Adipose tissue (tissue), 3 donors: ENCODE results near the gene PRDX3. TPM values are rescaled to one million over a fixed set of nuclear protein-coding genes. Genes with fewer than 3 reads are reported as not detected.
"Not testable (repeated sequence)": the region's sequence is repeated elsewhere in the genome, so short reads cannot be mapped to it uniquely, and the experiment has no call there.

Experiments used
- H3K27ac ChIP-seq: one replicate; pipeline ENCODE4 v1.5.1; 2013; ENCODE audit warnings: low read depth, low read length
- WGBS, 3 donors: extraction: QIAGEN DNeasy Blood & Tissue Kit; methylation state at CpG; one replicate each; pipeline ENCODE4 v1.1.7; 2013; 5-methylcytosine and 5-hydroxymethylcytosine counted together
- polyA plus RNA-seq, 3 donors: library from polyadenylated mRNA; stranded (reverse); fragments of 200-250 nt; gene quantifications; one replicate each; pipeline ENCODE4 v1.2.3, GENCODE V29; 2013
- donor health status: healthy with polysubstance abuse.
- donor health status: Bipolar disorder and iron deficiency.
- donor health status: healthy.

PRDX3 gene
- polyA plus RNA-seq, 3 donors: 63.1 to 188 (median 183) TPM

DNA sequence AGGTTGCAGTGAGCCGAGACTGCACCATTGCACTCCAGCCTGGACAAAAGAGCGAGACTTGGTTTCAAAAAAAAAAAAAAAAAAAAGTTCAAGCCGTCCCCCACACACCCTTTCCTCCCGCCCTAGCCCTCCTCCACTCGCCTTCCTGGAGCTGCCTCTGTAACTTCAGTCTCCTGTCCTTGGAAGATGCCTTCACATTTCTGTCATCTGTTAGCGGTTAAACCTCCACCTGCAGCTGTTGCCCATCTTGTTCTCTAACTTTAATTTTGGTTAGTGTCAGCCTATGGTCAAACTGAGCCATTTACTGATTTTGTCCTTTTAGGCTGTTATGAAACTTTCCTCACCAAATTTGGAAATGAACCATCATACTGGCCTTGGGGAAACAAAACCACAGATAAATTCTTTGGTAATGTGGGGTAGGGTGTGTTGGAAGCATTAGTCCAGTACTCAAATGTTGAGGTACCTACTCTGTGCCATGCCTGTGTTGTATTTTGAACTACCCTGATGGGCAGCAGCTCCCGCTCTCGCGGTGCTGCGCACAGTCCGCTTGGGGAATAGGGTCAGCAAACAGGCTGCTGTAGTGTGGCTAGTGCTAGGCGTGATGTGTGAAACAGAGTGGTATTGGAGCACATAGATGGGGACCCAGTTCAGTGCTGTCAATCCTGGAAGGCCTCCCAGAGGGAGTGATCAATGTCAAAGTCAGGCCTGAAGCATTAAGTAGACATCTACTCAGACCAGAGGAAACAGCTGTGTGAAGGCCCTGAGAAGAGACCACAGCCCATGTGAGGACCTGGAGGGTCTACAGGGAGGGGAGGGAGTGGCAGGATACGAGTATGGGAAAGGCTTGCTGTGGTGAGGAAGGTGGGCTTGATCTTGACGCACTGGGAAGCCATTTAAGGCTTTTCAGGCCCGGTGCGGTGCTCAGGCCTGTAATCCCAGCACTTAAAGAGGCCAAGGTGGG is 40.0 kb downstream of the PRDX3 start:
- H3K27ac ChIP-seq: no peak overlapping the region
- 87 to 94% (median 88%) methylated on average over 16 of the region's 16 CpGs for WGBS, 3 donors

DNA sequence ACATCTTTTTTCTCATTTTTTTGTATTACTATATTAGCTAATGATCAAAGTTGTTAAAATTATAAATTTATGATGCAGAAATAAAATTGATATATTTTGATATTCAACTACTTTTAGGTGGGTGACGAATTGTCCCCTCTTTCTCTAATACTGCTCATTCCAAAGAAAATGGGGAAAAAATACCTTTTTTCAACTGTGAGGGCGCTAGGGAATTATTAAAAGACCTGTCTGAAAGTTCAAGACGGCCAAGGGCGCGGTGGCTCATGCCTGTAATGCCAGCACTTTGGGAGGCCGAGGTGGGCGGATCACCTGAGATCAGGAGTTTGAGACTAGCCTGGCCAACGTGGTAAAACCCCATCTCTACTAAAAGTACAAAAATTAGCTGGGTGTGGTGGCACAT is 40.7 kb downstream of the PRDX3 start:
- H3K27ac ChIP-seq: not testable (repeated sequence)
- WGBS, 3 donors: 81 to 82% (median 82%) methylated on average over 8 of the region's 8 CpGs

DNA sequence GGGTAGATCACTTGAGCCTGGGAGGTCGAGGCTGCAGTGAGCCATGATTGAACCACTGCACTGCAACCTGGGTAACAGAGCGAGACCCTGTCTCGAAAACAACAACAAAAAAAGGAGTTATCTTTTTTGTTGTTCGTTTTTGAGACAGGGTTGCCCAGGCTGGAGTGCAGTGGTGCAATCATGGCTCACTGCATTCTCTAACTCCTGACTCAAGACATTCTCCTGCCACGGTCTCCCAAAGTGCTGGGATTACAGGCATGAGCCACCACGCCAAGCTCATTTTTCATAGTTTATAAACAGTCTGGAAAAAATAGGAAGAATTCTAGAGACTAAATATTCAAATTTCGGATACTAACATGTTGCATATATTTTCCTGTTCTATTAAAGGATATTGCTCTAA is 42.5 kb downstream of the PRDX3 start:
- WGBS, 3 donors: 70 to 90% (median 75%) methylated on average over 7 of the region's 7 CpGs
- H3K27ac ChIP-seq: no peak overlapping the region

DNA sequence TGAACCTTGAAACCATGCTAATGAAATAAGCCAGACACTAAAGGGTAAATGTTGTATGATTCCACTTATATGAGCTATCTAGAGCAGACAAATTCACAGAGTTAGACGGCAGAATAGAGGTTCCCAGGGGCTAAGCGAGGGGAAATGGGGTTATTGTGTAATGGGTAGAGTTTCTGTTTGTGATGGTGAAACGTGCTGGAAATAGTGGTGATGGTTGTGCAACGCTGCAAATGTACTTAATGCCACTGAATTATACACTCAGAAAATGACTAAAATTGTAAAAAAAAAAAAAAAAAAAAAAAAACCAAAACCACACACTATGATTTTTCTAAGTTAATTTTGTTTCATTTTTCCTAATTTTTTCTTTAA is 43.1 kb downstream of the PRDX3 start:
- H3K27ac ChIP-seq: no peak overlapping the region
- WGBS, 3 donors: 40 to 72% (median 46%) methylated on average over 4 of the region's 4 CpGs

DNA sequence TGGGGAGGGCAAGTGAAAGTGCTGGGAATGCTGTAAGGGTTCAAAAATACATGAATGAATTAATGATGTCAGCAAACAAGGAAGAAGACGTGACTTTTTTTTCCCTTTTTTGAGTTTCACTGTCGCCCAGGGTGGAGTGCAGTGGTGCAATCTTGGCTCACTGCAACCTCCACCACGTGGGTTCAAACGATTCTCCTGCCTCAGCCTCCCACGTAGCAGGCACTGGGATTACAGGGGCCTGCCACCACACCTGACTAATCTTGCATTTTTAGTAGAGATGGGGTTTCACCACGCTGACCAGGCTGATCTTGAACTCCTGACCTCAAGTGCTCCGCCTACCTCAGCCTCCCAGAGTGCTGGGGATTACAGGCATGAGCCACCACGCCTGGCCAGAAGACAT is 44.7 kb downstream of the PRDX3 start:
- WGBS, 3 donors: 68 to 86% (median 73%) methylated on average over 8 of the region's 8 CpGs
- no peak overlapping the region for H3K27ac ChIP-seq

DNA sequence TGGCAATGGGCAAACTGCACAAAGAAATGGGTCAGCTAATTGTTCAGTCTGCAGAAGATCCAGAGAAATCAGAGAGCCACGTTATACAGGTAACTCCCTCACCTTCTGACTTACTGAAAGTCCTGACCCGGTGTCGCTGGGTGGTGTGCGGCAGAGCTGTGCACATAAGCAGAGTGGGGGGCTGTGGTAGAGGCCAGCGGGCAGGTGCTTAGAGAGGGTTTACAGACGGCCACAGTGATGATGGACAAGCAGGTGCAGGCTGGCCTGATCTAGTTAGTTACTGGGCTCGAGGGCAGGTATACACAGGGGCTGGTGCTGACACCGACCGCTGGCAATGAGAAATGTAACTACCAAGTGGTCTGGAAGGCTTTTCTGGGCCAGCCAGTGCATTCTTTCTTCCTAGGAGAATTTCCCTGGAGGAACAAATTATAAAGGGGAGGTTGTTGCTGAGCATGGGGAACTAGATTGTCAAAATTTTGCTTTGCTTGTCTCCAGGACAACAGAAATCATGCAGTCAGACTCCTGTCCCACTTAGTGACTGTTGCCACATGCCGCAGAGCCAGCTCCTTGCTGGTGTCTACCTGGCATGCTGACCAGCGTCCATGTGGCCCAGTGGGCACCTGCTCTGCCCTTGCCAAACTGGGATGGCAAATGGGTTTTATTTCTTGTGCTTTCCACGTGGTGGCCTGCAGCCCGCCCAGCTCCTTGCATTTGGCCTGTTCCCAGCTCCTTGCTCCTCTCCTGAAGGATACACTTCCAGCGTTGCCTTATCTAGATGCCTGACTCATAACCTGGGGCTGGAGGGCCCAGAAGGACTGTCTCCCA is 45.9 kb downstream of the PRDX3 start:
- H3K27ac ChIP-seq: peak overlapping the region; percentile 9
- 79 to 88% (median 82%) methylated on average over 14 of the region's 14 CpGs for WGBS, 3 donors

DNA sequence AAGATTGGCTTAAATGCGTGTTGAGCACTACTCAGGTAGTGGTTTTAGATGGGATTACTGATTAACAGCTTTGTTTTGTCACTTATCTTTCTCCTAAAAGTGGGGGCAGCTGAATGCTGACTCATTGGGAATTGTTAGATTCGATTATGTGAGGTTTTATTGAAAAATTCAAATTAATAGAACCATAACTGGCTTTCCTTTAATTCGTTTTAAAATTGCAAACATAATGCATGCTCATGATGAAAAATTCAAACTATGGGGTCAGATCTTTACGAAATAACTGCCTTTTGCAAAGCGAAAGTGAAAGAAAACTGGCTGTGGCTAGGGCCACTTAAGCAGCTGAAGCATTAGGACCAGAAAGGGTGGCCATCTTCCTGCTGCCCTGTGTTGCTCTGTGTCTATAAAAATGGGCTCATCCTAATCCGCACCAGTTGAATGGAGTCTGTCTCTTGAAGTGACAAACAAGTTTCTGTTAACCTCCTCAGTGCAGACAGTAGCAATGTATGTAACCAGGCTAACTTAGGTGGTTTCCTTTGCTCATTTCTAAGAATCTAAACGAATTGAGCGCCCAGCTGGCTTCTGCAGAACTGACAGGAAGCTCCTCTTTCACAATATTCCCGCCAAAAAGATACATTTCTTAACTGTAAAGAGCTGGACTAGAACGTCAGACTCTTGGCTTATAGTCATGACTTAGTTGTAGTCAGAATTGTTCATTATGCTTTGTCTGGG is 46.9 kb downstream of the PRDX3 start:
- no peak overlapping the region for H3K27ac ChIP-seq
- 23 to 65% (median 30%) methylated on average over 10 of the region's 10 CpGs for WGBS, 3 donors

DNA sequence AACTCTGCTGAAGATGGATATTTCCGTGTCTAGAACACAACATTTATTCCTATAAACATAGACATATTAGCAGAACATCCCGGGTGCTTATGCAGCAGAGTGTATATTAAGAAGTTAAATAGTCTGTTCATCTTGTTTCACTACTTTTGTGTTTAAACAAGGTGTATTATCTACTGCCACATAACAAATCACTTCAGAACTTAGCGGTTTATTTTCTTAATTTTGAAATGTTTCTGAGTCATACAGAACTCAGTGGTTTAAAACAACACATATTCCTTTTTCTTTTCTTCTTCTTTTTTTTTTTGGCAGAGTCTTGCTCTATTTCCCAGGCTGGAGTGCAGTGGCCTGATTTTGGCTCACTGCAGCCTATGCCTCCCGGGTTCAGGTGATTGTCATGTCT is 48.9 kb downstream of the PRDX3 start:
- 89 to 92% (median 91%) methylated on average over 4 of the region's 4 CpGs for WGBS, 3 donors
- H3K27ac ChIP-seq: no peak overlapping the region

DNA sequence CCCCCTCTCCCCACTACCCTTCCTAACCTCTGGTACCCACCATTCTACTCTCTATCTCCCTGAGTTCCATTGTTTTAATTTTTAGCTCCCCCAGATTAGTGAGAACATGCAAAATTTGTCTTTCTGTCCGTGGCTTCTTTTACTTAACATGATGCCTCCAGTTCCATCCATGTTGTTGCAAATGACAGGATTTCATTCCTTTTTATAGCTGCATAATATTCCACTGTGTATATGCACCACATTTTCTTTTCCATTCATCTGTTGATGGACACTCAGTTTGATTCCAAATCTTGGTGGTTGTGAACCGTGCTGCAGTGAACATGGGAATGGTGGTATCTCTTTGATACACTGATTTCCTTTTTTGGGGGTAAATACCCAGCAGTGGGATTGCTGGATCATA is 52.7 kb downstream of the PRDX3 start:
- 96 to 99% (median 98%) methylated on average over 2 of the region's 2 CpGs for WGBS, 3 donors
- no peak overlapping the region for H3K27ac ChIP-seq

DNA sequence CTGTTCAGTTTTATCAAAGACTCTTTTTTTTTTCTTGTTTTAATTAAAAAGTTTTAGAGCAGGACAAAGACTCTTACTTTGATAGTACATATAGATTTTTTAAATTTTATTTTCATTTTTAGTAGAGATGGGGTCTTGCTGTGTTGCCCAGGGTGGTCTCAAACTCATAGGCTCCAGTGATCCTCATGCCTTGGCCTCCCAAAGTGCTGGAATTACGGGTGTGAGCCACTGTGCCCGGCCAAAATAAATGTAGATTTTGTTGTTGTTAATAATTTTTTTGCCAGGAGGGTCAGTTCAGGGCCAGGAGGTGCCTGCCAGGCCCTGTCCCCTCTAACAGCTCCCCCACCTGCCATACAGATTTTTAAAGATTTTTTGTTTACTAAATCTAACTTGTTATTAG is 57.7 kb downstream of the PRDX3 start:
- WGBS, 3 donors: 74 to 96% (median 92%) methylated on average over 2 of the region's 2 CpGs
- H3K27ac ChIP-seq: no peak overlapping the region

DNA sequence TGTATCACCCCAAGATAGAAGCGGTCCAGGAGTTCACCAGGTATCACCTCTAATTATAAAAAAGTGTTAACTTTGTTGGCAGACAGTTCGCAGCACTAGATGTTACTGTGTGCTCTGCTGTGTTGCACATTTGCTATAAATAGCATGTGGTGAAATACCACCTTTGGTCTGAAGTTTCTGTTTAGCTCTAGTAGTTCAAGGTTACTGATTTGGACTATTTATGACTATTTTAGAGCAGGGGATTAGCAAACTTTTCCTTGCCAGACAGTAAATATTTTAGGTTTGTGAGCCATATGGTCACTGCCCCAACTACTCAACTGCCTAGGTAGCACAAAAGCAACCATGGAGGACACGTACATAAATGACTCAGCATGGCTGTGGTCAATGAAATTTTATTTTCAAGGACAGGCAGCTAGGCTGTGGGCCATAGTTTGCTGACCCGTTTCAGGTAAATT is 58.2 kb downstream of the PRDX3 start:
- no peak overlapping the region for H3K27ac ChIP-seq
- WGBS, 3 donors: 37 to 71% (median 65%) methylated on average over 4 of the region's 4 CpGs

DNA sequence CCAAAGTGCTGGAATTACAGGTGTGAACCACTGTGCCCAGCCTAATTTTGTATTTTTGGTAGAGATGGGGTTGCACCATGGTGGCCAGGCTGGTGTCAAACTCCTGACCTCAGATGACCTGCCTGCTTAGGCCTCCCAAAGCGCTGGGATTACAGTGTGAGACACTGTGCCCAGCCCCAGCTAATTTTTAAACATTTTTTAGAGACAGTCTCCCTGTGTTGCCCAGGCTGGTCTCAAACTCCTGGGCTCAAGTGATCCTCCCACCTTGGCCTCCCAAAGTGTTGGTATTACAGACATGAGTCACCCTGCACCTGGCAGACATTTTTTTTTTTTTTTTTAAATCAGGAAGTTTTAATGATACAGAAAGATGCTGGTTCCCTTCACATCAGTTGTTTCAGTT is 59.2 kb downstream of the PRDX3 start:
- no peak overlapping the region for H3K27ac ChIP-seq
- WGBS, 3 donors: 87 to 100% (median 95%) methylated on average over 1 of the region's 1 CpG

DNA sequence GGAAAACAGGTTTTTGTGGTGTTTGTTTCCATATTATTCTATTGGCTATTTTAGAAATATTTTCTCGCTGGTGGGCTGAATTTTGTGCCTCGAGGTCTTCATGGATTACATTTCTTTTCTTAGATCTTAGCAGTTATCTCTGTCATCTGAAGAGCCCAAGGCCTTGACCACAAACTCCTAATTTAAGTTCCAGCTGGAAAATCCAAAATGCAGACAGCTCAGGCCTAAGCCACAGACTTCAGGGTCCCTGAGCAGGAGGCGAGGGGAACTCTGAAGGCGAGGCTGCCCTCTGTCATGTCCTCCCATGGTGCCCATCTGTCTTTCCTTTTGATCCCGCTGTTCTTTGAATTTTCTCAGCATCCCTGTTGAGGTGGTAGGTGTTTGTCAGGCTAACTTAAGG is 60.4 kb downstream of the PRDX3 start:
- H3K27ac ChIP-seq: no peak overlapping the region
- 93 to 96% (median 95%) methylated on average over 5 of the region's 5 CpGs for WGBS, 3 donors

Other genes with a start within 250 kb of the PRDX3 start
- 1 to 10 TPM; 1.6 to 6.8 (median 3.5) TPM for gene NANOS1, start 149.1 kb downstream of the PRDX3 start, polyA plus RNA-seq
- gene EIF3A, start 98.0 kb downstream of the PRDX3 start, polyA plus RNA-seq: 100 to 1,000 TPM in 1 of 3 donors, 10 to 100 TPM in 2; 59.4 to 112 (median 98.6) TPM
- gene DENND10, start 74.7 kb downstream of the PRDX3 start, polyA plus RNA-seq: 10 to 100 TPM; 11.7 to 38.8 (median 29.8) TPM
- 10 to 100 TPM; 20.7 to 32.7 (median 24.5) TPM for gene SFXN4, start 13.1 kb downstream of the PRDX3 start, polyA plus RNA-seq
- gene GRK5, start 28.8 kb upstream of the PRDX3 start, polyA plus RNA-seq: 10 to 100 TPM in 2 of 3 donors, 1 to 10 TPM in 1; 3.2 to 38.5 (median 20.8) TPM